ENCODE measurements around the gene AP1M2.

- TF ChIP-seq REST (IDR thresholded peaks at IDR 0.05; ENCODE audit: insufficient read depth in 1 of 2, low read depth in 2 of 2, low read length in 2 of 2) (no peak), POLR2AphosphoS5 (IDR thresholded peaks at IDR 0.05; ENCODE audit: low read depth, low read length) (no peak), TAF1 (IDR thresholded peaks at IDR 0.05; ENCODE audit: borderline replicate concordance, insufficient read depth, low read length) (no peak), SIN3A (IDR thresholded peaks at IDR 0.05; ENCODE audit: borderline replicate concordance, insufficient read depth, low read length) (no peak)
Measured at GRCh38 chr19:10580979-10581631, 6.0 kb downstream of the AP1M2 start.

All from PFSK-1 (cell line).